Peyer's patch (tissue), 4 donors: Measurements from ENCODE around the gene BACH2. TPM values are rescaled to one million over a fixed set of nuclear protein-coding genes. Genes with fewer than 3 reads are reported as not detected.

ENCODE experiments used
- DNase-seq, 3 donors: peaks; one replicate each; pipeline ENCODE4 v3.0.0-alpha.2; 2017 to 2019
- H3K27ac ChIP-seq, 4 donors: fragments of 200-600 bp; sonication (generic); one replicate each; pipeline ENCODE4 v1.5.1; 2016 to 2019
- H3K27me3 ChIP-seq, 2 donors: fragments of 200-600 bp; sonication (generic); one replicate each; pipeline ENCODE4 v1.5.1; 2019
- H3K36me3 ChIP-seq, 3 donors: fragments of 200-600 bp; sonication (generic); one replicate each; pipeline ENCODE4 v1.5.1; 2016 to 2019
- H3K4me1 ChIP-seq, 4 donors: fragments of 200-600 bp; sonication (generic); one replicate each; pipeline ENCODE4 v1.5.1; 2016 to 2019
- H3K4me3 ChIP-seq, 4 donors: fragments of 200-600 bp; sonication (generic); 1 replicate in 3 of 4; 2 replicates in 1 of 4; pipeline ENCODE4 v1.5.1; 2016 to 2019; ENCODE audit warnings: mild to moderate bottlenecking in 1 of 4
- H3K9me3 ChIP-seq, 4 donors: fragments of 200-600 bp; sonication (generic); one replicate each; pipeline ENCODE4 v1.5.1; 2016 to 2019; ENCODE audit warnings: mild to moderate bottlenecking in 1 of 4
- POLR2A ChIP-seq, 2 donors: fragments of 450-650 bp; IDR thresholded peaks; one replicate each; pipeline ENCODE4 v1.5.1; 2017; ENCODE audit warnings: antibody characterized with exemption in 2 of 2, mild to moderate bottlenecking in 2 of 2, moderate library complexity in 2 of 2
- total RNA-seq, 4 donors: library from RNA; depleted of rRNA; stranded (reverse); fragments of >200 nt; gene quantifications; one replicate each; pipeline ENCODE4 v1.1.0, GENCODE V29; 2016
- TF ChIP-seq, protein P1 (sequence below), 6 experiments: fragments of 450-650 bp in 4 of 6; fragments of 200-600 bp in 2 of 6; sonication (generic) in 1 of 6; IDR thresholded peaks; one replicate each; pipeline ENCODE4 v1.5.1; 2017 to 2019; ENCODE audit warnings: antibody characterized with exemption in 6 of 6, mild to moderate bottlenecking in 3 of 6, moderate library complexity in 1 of 6

BACH2 gene
- total RNA-seq, 4 donors from 2014 or later = 0.18 to 26.4 (median 8.2) TPM

DNA sequence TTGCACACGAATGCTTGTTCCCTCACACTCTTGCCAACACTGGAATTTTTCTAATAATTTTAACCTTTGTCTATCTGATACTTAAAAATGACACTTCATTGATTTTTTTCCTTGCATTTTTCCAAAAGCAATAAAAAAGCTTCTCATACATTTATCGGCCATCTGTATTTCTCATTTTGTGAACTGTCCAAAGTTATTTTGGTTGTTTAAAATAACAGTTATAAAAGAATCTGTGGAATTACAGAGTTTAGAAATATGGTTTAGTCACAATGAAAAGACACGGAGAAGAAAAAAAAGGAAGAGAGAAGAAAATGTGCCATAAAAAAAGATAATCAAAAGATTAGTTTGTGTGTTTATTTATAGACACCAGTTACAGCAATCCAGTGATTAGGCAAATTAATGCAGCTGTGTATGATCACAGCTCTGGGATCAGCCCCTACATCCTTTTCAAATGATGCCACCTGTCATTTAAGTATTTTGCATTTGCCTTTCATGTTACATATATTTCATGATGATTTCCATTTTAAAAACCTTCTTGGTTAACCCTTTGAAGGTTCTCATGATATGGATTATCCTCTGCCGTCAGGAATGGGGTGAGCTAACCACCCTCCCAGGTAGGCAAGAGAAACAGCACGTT, 171.7 kb downstream of the BACH2 start:
- Histone ChIP-seq H3K9me3 (no peaks in the 10 kb centered on the region), H3K27me3 (no peaks in the 10 kb centered on the region), H3K36me3 (no peaks in the 10 kb centered on the region), H3K4me1 (no peaks in the 10 kb centered on the region), H3K27ac (no peak overlapping the region), H3K4me3 (no peak overlapping the region)
- TF ChIP-seq, protein P1, sequence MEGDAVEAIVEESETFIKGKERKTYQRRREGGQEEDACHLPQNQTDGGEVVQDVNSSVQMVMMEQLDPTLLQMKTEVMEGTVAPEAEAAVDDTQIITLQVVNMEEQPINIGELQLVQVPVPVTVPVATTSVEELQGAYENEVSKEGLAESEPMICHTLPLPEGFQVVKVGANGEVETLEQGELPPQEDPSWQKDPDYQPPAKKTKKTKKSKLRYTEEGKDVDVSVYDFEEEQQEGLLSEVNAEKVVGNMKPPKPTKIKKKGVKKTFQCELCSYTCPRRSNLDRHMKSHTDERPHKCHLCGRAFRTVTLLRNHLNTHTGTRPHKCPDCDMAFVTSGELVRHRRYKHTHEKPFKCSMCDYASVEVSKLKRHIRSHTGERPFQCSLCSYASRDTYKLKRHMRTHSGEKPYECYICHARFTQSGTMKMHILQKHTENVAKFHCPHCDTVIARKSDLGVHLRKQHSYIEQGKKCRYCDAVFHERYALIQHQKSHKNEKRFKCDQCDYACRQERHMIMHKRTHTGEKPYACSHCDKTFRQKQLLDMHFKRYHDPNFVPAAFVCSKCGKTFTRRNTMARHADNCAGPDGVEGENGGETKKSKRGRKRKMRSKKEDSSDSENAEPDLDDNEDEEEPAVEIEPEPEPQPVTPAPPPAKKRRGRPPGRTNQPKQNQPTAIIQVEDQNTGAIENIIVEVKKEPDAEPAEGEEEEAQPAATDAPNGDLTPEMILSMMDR (IDR thresholded peaks at IDR 0.05) = no peak
- no peak for TF ChIP-seq POLR2A (IDR thresholded peaks at IDR 0.05)
- no peak for DNase-seq

DNA sequence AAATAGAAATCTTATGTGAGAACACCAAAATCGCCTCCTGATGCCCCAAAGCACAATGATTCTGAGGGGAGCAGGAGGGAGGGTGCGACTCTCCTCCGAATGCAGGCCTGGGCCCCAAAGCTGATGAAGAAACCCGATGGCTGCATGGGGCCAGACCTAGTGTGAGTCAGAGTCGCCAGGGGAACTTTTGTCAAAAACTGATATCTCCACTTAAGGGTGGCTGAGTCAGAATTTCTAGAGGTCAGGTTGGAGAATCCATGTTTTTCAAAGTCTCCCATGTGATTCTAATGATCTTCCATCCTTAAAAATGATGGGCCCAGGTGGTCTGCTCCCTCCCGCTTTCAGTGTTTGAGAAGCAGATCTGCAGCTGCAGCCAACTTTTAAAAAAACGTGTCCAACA, 172.8 kb downstream of the BACH2 start:
- DNase-seq = no peak
- no peak overlapping the region for H3K27ac ChIP-seq
- H3K9me3 ChIP-seq = no peaks in the 10 kb centered on the region
- no peaks in the 10 kb centered on the region for H3K36me3 ChIP-seq
- TF ChIP-seq, protein P1 (IDR thresholded peaks at IDR 0.05) = no peak
- no peak for TF ChIP-seq POLR2A (IDR thresholded peaks at IDR 0.05)
- no peaks in the 10 kb centered on the region for H3K27me3 ChIP-seq
- no peaks in the 10 kb centered on the region for H3K4me1 ChIP-seq
- H3K4me3 ChIP-seq = no peak overlapping the region

DNA sequence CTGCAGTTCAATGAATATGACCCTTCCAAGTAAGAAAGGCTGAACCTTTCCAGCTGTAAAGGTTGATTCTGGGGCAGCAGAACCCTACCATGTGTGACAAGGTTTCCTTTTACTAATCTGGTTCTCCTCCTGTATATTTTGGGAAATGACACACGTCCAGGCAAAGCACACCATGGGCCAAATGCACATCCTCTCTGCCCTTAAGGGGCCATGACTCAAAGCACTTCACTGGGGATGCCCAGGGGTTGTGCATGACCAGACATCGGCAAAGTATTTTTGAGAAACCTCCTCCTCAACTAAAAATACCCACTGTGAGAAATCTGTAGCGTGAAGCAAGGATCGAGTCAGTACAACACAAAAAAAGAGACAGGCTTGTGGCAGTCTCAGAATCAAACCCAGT, 174.7 kb downstream of the BACH2 start:
- no peaks in the 10 kb centered on the region for H3K9me3 ChIP-seq
- H3K27me3 ChIP-seq = no peaks in the 10 kb centered on the region
- no peak overlapping the region for H3K27ac ChIP-seq
- TF ChIP-seq POLR2A (IDR thresholded peaks at IDR 0.05) = no peak
- TF ChIP-seq, protein P1 (IDR thresholded peaks at IDR 0.05) = no peak
- H3K4me3 ChIP-seq = no peak overlapping the region
- DNase-seq = no peak
- no peaks in the 10 kb centered on the region for H3K4me1 ChIP-seq
- no peaks in the 10 kb centered on the region for H3K36me3 ChIP-seq

- no peaks in the 10 kb centered on the region for H3K36me3 ChIP-seq
- no peaks in the 10 kb centered on the region for H3K27me3 ChIP-seq
- no peak for DNase-seq
- no peaks in the 10 kb centered on the region for H3K9me3 ChIP-seq
- H3K27ac ChIP-seq = no peak overlapping the region
- H3K4me1 ChIP-seq = no peaks in the 10 kb centered on the region
- H3K4me3 ChIP-seq = no peak overlapping the region
- TF ChIP-seq POLR2A (IDR thresholded peaks at IDR 0.05) = no peak
- TF ChIP-seq, protein P1 (IDR thresholded peaks at IDR 0.05) = no peak
Measured at GRCh38 chr6:90120327-90120726, 176.3 kb downstream of the BACH2 start.

- H3K4me1 ChIP-seq = no peaks in the 10 kb centered on the region
- H3K9me3 ChIP-seq = no peaks in the 10 kb centered on the region
- H3K27ac ChIP-seq = no peak overlapping the region
- H3K27me3 ChIP-seq = no peaks in the 10 kb centered on the region
- DNase-seq = no peak
- H3K36me3 ChIP-seq = no peaks in the 10 kb centered on the region
- TF ChIP-seq, protein P1 (IDR thresholded peaks at IDR 0.05) = no peak
- no peak for TF ChIP-seq POLR2A (IDR thresholded peaks at IDR 0.05)
- H3K4me3 ChIP-seq = no peak overlapping the region
Measured at GRCh38 chr6:90119618-90120017, 177.0 kb downstream of the BACH2 start.

GRCh38 chr6:90118581-90118980, 178.1 kb downstream of the BACH2 start:
- H3K36me3 ChIP-seq = no peaks in the 10 kb centered on the region
- H3K4me1 ChIP-seq = no peaks in the 10 kb centered on the region
- no peaks in the 10 kb centered on the region for H3K27me3 ChIP-seq
- DNase-seq = no peak
- no peak overlapping the region for H3K27ac ChIP-seq
- no peak overlapping the region for H3K4me3 ChIP-seq
- no peak for TF ChIP-seq POLR2A (IDR thresholded peaks at IDR 0.05)
- TF ChIP-seq, protein P1 (IDR thresholded peaks at IDR 0.05) = no peak
- H3K9me3 ChIP-seq = no peaks in the 10 kb centered on the region
